Measurements from ENCODE around the gene CHMP6. TPM values are rescaled to one million over a fixed set of nuclear protein-coding genes. Genes with fewer than 3 reads are reported as not detected.

Gene CHMP6
- total RNA-seq, 3 donors from 2014 or later (not counting 1 experiment from before 2014, with no cell fraction given) = 26.8 to 33.3 (median 33.0) TPM

DNA sequence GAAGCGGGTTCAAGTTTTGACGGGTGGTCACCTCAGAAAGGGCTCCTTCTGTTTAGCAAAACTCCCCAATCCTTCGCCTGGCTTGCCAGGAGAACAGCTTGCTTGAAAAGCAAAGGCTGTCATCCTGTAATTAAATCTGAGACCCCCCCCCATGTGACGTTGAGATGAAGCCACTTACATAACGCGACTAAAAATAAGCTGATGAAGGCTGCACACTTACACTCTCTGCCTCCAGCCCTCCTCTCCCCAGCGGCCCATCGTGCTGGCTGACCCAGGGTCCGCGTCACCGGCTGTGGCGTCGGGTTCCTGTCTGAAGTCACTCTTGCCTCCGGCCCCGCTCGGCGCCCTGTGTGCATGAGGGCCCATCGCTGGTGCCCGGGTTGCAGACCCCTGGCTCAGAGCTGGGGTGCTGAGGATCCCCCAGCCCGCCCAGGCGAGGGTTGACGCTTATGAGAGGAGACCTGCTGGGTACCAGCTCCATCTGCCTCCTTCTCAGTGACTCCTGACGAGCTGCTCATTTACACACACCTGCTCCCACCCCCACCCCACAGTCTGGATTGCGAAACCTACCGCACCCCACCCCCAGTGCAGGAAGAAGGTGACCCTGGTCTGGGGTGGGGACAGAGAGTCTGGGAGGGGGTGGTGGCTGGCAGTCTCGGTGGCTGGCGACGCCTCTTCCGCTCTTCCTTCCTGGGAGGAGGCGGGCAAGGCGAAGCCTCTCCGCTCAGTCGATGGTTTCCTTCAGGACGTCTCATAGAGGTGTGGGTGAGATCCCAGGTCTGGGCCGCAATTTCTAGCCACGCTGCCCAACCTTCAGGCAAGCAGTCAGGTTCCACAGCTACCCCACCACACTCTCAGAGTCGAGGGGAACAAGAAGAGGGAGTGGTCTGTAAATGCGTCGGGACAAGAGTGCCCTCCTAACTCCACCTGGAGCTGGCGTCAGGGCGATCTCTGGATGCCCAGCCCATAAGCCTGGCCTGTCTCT, 40.2 kb downstream of the CHMP6 start:
- intact Hi-C loops (cut with micrococcal nuclease) = loop anchor here (10.0 kb wide), 1 partner anchor 213 kb away; no protein-coding TSS in a partner anchor
- ATAC-seq (no peak), DNase-seq (no peak)
- no peak overlapping the region for H3K27ac Mint-ChIP-seq
- Histone ChIP-seq H3K36me3 (ENCODE audit: control insufficient read depth, insufficient read depth, low read length) (no peaks in the 10 kb centered on the region), H3K27me3 (ENCODE audit: control insufficient read depth, insufficient read depth, low read length) (no peaks in the 10 kb centered on the region), H3K27ac (ENCODE audit: low read length) (no peak overlapping the region), H3K4me3 (ENCODE audit: low read length) (no peak overlapping the region), H3K9me3 (ENCODE audit: control insufficient read depth, insufficient read depth, low read length) (no peaks in the 10 kb centered on the region), H3K4me1 (ENCODE audit: control insufficient read depth, insufficient read depth, low read length) (peaks cover 27% of the 10 kb centered on the region)
- peaks cover 8 to 27% of the 10 kb centered on the region in 2 donors for H3K4me1 Mint-ChIP-seq
- H3K27me3 Mint-ChIP-seq (ENCODE audit: low read depth in 2 of 2) = peaks cover 4 to 9% of the 10 kb centered on the region in 2 donors
- no peaks in the 10 kb centered on the region for H3K9me3 Mint-ChIP-seq
- H3K4me3 Mint-ChIP-seq = no peak overlapping the region
- no peak for TF ChIP-seq CTCF (IDR thresholded peaks at IDR 0.05)
- no peaks in the 10 kb centered on the region for H3K36me3 Mint-ChIP-seq
- WGBS (ENCODE audit: insufficient coverage) = 85% methylated on average over 39 of the region's 41 CpGs

DNA sequence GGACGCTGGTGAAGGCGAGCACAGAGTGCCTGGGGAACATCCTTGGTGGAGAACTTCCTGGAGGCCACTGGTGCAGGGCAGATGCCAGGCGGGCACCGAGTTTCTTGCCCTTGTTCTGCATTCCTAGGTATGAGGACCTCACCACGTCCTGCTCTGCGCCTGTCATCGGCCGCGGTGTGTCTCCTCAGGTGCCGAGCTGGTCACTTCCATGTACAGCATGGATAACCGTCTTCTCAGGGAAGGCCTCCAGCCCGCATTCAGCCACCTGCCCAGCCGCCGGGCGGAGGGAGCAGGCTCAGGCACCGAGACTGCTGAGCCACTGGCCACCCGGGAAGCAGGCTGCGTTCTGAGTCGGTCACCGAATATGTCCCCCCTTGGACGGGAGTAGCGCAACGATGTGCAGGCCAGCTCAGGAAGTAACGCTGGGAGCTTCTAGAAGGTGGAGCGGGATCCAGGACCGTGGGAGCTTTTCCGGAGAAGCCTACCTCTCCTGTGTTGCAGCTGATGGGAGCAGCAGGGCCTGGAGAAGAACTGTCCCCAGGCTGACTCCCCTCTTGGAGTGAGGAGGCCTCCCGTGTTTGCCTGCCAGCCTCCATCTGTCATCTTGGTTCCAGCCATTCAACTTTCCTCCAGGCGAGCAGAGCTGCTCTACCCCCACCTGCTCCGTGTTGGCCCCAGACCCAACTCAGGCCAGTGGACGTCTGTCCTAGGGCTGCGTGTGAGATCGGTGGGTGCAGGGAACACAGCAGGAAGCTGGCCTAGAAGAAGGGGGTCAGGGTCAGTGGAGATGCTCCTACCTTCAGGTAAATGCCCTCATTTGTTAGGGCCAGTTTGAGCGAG, 41.2 kb downstream of the CHMP6 start:
- no peak overlapping the region for H3K4me3 ChIP-seq (ENCODE audit: low read length)
- no peak for TF ChIP-seq CTCF (IDR thresholded peaks at IDR 0.05)
- DNase-seq (no peak), ATAC-seq (no peak)
- 86% methylated on average over 33 of the region's 34 CpGs for WGBS (ENCODE audit: insufficient coverage)
- no peaks in the 10 kb centered on the region for H3K9me3 ChIP-seq (ENCODE audit: control insufficient read depth, insufficient read depth, low read length)
- intact Hi-C loops (cut with micrococcal nuclease) = loop anchor here (10.0 kb wide), 1 partner anchor 212 kb away; no protein-coding TSS in a partner anchor
- H3K4me1 ChIP-seq (ENCODE audit: control insufficient read depth, insufficient read depth, low read length) = peaks cover 27% of the 10 kb centered on the region
- no peaks in the 10 kb centered on the region for H3K27me3 ChIP-seq (ENCODE audit: control insufficient read depth, insufficient read depth, low read length)
- H3K4me1 Mint-ChIP-seq = peaks cover 8 to 30% of the 10 kb centered on the region in 2 donors
- H3K4me3 Mint-ChIP-seq = peak overlapping the region; percentile 69
- H3K36me3 Mint-ChIP-seq = no peaks in the 10 kb centered on the region
- H3K27ac ChIP-seq (ENCODE audit: low read length) = no peak overlapping the region
- H3K27ac Mint-ChIP-seq = no peak overlapping the region
- H3K27me3 Mint-ChIP-seq (ENCODE audit: low read depth in 2 of 2) = peaks cover 0 to 9% of the 10 kb centered on the region in 2 donors
- no peaks in the 10 kb centered on the region for H3K36me3 ChIP-seq (ENCODE audit: control insufficient read depth, insufficient read depth, low read length)
- no peaks in the 10 kb centered on the region for H3K9me3 Mint-ChIP-seq

DNA sequence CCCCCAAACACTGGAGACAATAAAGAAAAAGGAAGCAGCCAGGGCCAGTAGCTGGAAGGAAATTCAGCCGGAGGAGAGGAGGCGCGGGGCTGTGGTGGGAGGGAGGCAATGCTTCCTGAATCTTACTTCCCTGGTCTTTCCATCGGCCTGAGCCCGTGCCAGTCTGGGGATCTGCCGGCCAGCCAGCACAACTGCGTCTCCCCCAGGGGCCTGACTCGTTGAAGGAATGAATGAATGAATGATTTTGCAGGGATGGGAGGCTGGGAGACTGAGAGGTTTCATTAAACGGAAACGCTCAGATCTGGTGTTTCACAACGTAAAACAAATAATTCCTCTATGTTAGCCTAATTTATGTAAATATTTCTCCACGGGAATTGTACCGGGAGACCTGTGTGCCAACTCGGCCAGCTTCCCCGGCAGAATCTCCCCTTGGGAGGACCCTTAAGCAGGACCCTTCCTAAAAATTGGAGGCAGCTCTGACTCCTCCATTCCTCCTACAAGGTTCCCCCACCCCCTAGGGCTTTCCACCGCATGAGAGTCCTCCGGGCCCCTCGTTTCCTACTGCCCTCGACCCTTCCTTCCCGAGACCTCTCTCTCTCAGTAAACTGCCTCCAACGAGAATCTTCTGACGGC, 42.0 kb downstream of the CHMP6 start:
- intact Hi-C loops (cut with micrococcal nuclease) = loop anchor here (10.0 kb wide), 1 partner anchor 211 kb away; no protein-coding TSS in a partner anchor
- H3K27me3 ChIP-seq (ENCODE audit: control insufficient read depth, insufficient read depth, low read length) = no peaks in the 10 kb centered on the region
- no peaks in the 10 kb centered on the region for H3K9me3 Mint-ChIP-seq

More for the DNA sequence above, 42.0 kb downstream of the CHMP6 start:
- no peaks in the 10 kb centered on the region for H3K36me3 Mint-ChIP-seq
- ATAC-seq (no peak), DNase-seq (no peak)
- Histone ChIP-seq H3K4me3 (ENCODE audit: low read length) (peak overlapping the region; percentile 28), H3K27ac (ENCODE audit: low read length) (no peak overlapping the region), H3K36me3 (ENCODE audit: control insufficient read depth, insufficient read depth, low read length) (no peaks in the 10 kb centered on the region), H3K4me1 (ENCODE audit: control insufficient read depth, insufficient read depth, low read length) (peaks cover 27% of the 10 kb centered on the region), H3K9me3 (ENCODE audit: control insufficient read depth, insufficient read depth, low read length) (no peaks in the 10 kb centered on the region)
- peaks cover 8 to 30% of the 10 kb centered on the region in 2 donors for H3K4me1 Mint-ChIP-seq
- H3K27ac Mint-ChIP-seq = peak overlapping the region in 1 of 2 donors; percentile 78
- H3K27me3 Mint-ChIP-seq (ENCODE audit: low read depth in 2 of 2) = peaks cover 0 to 9% of the 10 kb centered on the region in 2 donors
- 15% methylated on average over 22 of the region's 22 CpGs for WGBS (ENCODE audit: insufficient coverage)
- no peak for TF ChIP-seq CTCF (IDR thresholded peaks at IDR 0.05)
- H3K4me3 Mint-ChIP-seq = peak overlapping the region; percentile 86
